Natural killer cell (primary cell): ENCODE measurements around the gene ACTR1A. TPM values are rescaled to one million over a fixed set of nuclear protein-coding genes. Genes with fewer than 3 reads are reported as not detected.
A peak's percentile ranks its signal among the peaks of the same experiment; 100 is the strongest.

ENCODE experiments used
- ATAC-seq, 3 donors: fragments of 150-1000 bp in 2 of 3; fragments of 200-7000 bp in 1 of 3; cut with Tn5 transposase; 1 replicate in 1 of 3; 2 replicates in 2 of 3; pipeline ENCODE4 v1.10.0; 2021; ENCODE audit warnings: mild to moderate bottlenecking in 2 of 3, moderate library complexity in 2 of 3
- DNase-seq, 2 donors: peaks; one replicate each; pipeline versions ENCODE4 v3.0.0 to v3.0.0-alpha.2; 2013 to 2021; ENCODE audit warnings: mixed read lengths in 1 of 2
- H3K27ac ChIP-seq: one replicate; pipeline ENCODE4 v1.5.1; 2013; ENCODE audit warnings: mild to moderate bottlenecking, low read length
- H3K27me3 ChIP-seq: one replicate; pipeline ENCODE4 v1.6.1; 2013; ENCODE audit warnings: low read length; ENCODE audit not compliant: control insufficient read depth, insufficient read depth
- H3K36me3 ChIP-seq: one replicate; pipeline ENCODE4 v1.6.1; 2013; ENCODE audit warnings: low read length; ENCODE audit not compliant: control insufficient read depth, insufficient read depth
- H3K4me1 ChIP-seq: one replicate; pipeline ENCODE4 v1.6.1; 2013; ENCODE audit warnings: low read length; ENCODE audit not compliant: control insufficient read depth, insufficient read depth
- H3K4me3 ChIP-seq: one replicate; pipeline ENCODE4 v1.5.1; 2013; ENCODE audit warnings: low read length
- H3K9me3 ChIP-seq: one replicate; pipeline ENCODE4 v1.6.1; 2013; ENCODE audit warnings: low read length; ENCODE audit not compliant: control insufficient read depth, insufficient read depth
- H3K27ac Mint-ChIP-seq, 2 donors: one replicate each; pipeline ENCODE4 v1.8.0; 2022; ENCODE audit warnings: mild to moderate bottlenecking in 2 of 2, mixed read lengths in 2 of 2, moderate library complexity in 1 of 2
- H3K27me3 Mint-ChIP-seq, 2 donors: one replicate each; pipeline ENCODE4 v1.8.0; 2022; ENCODE audit warnings: low read depth in 2 of 2, mixed read lengths in 2 of 2
- H3K36me3 Mint-ChIP-seq: one replicate; pipeline ENCODE4 v1.8.0; 2022; ENCODE audit warnings: mixed read lengths
- H3K4me1 Mint-ChIP-seq, 2 donors: one replicate each; pipeline ENCODE4 v1.8.0; 2022; ENCODE audit warnings: mixed read lengths in 2 of 2
- H3K4me3 Mint-ChIP-seq: one replicate; pipeline ENCODE4 v1.8.0; 2022; ENCODE audit warnings: mild to moderate bottlenecking, moderate library complexity, mixed read lengths
- H3K9me3 Mint-ChIP-seq, 2 donors: one replicate each; pipeline ENCODE4 v1.8.0; 2022; ENCODE audit warnings: mixed read lengths in 2 of 2
- WGBS: methylation state at CpG from one replicate; pipeline ENCODE4 v1.1.7; 2013; ENCODE audit warnings: missing lambda C conversion rate; ENCODE audit not compliant: insufficient coverage; 5-methylcytosine and 5-hydroxymethylcytosine counted together
- intact Hi-C: fragments of 100-400 bp; cut with micrococcal nuclease; formaldehyde crosslinking; loops from one replicate; pipeline ENCODE4 v1.14.2; 2022
- total RNA-seq, 4 donors: library from RNA; stranded (reverse); fragments of 120-200 nt in 1 of 4; gene quantifications; one replicate each; pipeline versions ENCODE4 v1.2.3 to v1.2.4, GENCODE V29; 2013 to 2022
- TF ChIP-seq, protein P1 (sequence below): fragments of 200-600 bp; IDR thresholded peaks from one replicate; pipeline ENCODE4 v1.8.0; 2022; ENCODE audit warnings: antibody characterized with exemption

The ACTR1A gene
- total RNA-seq, 3 donors from 2014 or later (not counting 1 experiment from before 2014, with no cell fraction given), result 101 to 129 (median 110) TPM

DNA sequence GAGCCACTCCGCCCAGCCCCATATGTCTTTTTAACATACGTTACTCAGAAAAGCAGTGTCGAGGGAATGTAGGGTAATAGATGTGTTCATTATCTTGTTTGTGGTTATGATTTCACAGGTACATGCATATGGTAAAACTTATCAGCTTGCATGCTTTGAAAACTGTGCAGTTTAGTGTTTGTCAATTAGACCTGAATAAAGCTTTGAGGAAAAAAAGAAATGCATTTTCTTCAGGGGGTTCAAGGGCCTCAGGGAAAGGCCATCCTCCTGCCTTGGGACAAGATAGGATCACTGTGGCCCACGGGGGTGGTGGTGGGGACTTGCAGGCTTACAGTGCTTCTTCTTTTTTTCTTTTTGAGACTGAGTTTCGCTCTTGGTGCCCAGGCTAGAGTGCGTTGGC, 35.2 kb downstream of the ACTR1A start:
- Histone ChIP-seq H3K4me1 (no peaks in the 10 kb centered on the region), H3K27me3 (no peaks in the 10 kb centered on the region), H3K36me3 (no peaks in the 10 kb centered on the region), H3K27ac (no peak overlapping the region), H3K9me3 (no peaks in the 10 kb centered on the region), H3K4me3 (no peak overlapping the region)
- no peak for ATAC-seq
- peaks cover 7 to 14% of the 10 kb centered on the region in 2 donors for H3K4me1 Mint-ChIP-seq
- intact Hi-C loops, result no loop called here
- no peak overlapping the region for H3K4me3 Mint-ChIP-seq
- H3K27me3 Mint-ChIP-seq, result peaks cover 0 to 2% of the 10 kb centered on the region in 2 donors
- no peak for DNase-seq
- 83% methylated on average over 6 of the region's 6 CpGs for WGBS
- TF ChIP-seq, protein P1, sequence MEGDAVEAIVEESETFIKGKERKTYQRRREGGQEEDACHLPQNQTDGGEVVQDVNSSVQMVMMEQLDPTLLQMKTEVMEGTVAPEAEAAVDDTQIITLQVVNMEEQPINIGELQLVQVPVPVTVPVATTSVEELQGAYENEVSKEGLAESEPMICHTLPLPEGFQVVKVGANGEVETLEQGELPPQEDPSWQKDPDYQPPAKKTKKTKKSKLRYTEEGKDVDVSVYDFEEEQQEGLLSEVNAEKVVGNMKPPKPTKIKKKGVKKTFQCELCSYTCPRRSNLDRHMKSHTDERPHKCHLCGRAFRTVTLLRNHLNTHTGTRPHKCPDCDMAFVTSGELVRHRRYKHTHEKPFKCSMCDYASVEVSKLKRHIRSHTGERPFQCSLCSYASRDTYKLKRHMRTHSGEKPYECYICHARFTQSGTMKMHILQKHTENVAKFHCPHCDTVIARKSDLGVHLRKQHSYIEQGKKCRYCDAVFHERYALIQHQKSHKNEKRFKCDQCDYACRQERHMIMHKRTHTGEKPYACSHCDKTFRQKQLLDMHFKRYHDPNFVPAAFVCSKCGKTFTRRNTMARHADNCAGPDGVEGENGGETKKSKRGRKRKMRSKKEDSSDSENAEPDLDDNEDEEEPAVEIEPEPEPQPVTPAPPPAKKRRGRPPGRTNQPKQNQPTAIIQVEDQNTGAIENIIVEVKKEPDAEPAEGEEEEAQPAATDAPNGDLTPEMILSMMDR, result no peak
- no peaks in the 10 kb centered on the region for H3K9me3 Mint-ChIP-seq
- H3K27ac Mint-ChIP-seq, result no peak overlapping the region
- H3K36me3 Mint-ChIP-seq, result no peaks in the 10 kb centered on the region

DNA sequence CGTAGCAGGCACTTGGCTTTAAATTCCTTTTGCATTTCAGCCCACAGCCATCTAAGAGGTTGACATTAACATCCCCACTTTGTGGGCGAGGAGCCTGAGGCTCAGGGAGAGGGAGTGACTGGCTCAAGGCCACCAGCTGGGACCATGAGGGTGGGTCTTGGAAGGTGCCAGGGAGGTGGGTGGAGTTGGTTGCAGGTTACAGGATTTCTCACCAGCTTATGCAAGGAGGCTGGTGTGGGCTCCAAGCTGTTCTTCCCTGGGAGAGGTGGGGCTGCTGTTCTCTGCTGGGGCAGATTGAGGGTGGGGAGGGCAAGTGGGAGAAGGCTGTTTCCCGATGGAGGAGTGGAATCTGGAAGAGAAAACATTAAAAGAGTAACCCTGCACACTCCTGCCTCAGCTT, 37.0 kb downstream of the ACTR1A start:
- DNase-seq (no peak), ATAC-seq (no peak)
- Mint-ChIP-seq H3K4me1 (peaks cover 21 to 32% of the 10 kb centered on the region in 2 donors), H3K4me3 (no peak overlapping the region), H3K27me3 (peaks cover 0 to 2% of the 10 kb centered on the region in 2 donors), H3K36me3 (no peaks in the 10 kb centered on the region), H3K9me3 (no peaks in the 10 kb centered on the region), H3K27ac (no peak overlapping the region)
- Histone ChIP-seq H3K27ac (no peak overlapping the region), H3K4me3 (no peak overlapping the region), H3K36me3 (no peaks in the 10 kb centered on the region), H3K9me3 (no peaks in the 10 kb centered on the region), H3K27me3 (no peaks in the 10 kb centered on the region), H3K4me1 (peaks cover 15% of the 10 kb centered on the region)
- intact Hi-C loops, result no loop called here
- TF ChIP-seq, protein P1, result no peak
- 88% methylated on average over 3 of the region's 3 CpGs for WGBS

DNA sequence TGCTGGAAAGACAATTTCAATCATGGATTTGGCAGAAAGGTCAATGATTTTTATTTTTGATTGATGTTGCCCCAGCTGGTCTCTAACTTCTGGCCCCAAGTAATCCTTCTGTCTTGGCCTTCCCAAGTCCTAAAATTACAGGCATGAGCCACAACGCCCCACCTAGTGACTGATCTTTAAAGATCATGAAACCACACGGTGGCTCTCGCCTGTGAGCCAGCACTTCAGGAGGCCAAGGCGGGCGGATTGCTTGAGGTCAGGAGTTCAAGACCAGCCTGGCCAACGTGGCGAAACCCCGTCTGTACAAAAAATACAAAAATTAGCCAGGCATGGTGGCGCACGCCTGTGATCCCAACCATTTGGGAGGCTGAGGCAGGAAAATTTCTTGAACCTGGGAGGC, 38.5 kb downstream of the ACTR1A start:
- Mint-ChIP-seq H3K9me3 (no peaks in the 10 kb centered on the region), H3K36me3 (no peaks in the 10 kb centered on the region), H3K27ac (no peak overlapping the region), H3K4me1 (peaks cover 22 to 27% of the 10 kb centered on the region in 2 donors), H3K27me3 (peaks cover 0 to 2% of the 10 kb centered on the region in 2 donors), H3K4me3 (no peak overlapping the region)
- H3K27ac ChIP-seq, result no peak overlapping the region
- 87% methylated on average over 10 of the region's 10 CpGs for WGBS
- H3K4me3 ChIP-seq, result no peak overlapping the region
- intact Hi-C loops, result loop anchor here (5.0 kb wide), 1 partner anchor 47 kb away; the partner anchor contains the start of gene PSD
- no peaks in the 10 kb centered on the region for H3K9me3 ChIP-seq
- peaks cover 15% of the 10 kb centered on the region for H3K4me1 ChIP-seq
- TF ChIP-seq, protein P1, result no peak
- DNase-seq (no peak), ATAC-seq (no peak)
- no peaks in the 10 kb centered on the region for H3K36me3 ChIP-seq
- no peaks in the 10 kb centered on the region for H3K27me3 ChIP-seq

DNA sequence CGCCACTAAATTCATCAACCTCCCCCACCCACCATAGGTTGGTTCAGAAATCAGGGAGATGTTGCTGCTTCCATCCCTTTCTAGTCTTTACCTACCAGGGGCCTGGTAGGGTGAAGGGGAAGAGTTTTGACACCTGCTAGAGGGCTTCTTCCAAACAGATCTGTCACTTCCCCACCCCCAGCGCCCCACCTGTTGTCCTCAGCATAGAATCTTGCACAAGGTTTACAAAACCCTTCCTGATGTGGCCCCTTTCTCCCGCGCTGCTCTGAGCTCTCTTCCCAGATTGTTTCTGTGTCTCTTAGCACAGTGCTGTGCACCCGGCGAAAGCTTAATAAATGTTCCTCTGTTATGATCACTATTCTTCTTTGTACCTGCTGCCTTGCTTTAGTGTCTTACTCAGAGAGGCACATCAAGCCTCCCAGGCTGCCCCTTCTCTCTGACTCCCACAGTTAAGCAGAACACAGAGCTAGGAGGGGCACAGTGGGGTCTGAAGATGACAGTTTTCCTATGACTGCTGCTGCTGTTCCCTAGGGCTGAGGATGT, 39.9 kb downstream of the ACTR1A start:
- Histone ChIP-seq H3K27me3 (no peaks in the 10 kb centered on the region), H3K27ac (no peak overlapping the region), H3K4me1 (peaks cover 15% of the 10 kb centered on the region), H3K4me3 (no peak overlapping the region), H3K9me3 (no peaks in the 10 kb centered on the region), H3K36me3 (no peaks in the 10 kb centered on the region)
- ATAC-seq (no peak), DNase-seq (no peak)
- Mint-ChIP-seq H3K27me3 (peaks cover 0 to 2% of the 10 kb centered on the region in 2 donors), H3K36me3 (no peaks in the 10 kb centered on the region), H3K27ac (peak overlapping the region; percentile 54 to 80), H3K4me1 (peaks cover 22 to 26% of the 10 kb centered on the region in 2 donors), H3K9me3 (no peaks in the 10 kb centered on the region), H3K4me3 (peak overlapping the region; percentile 98)
- intact Hi-C loops, result loop anchor here (5.0 kb wide), 1 partner anchor 45 kb away; the partner anchor contains the start of gene PSD
- TF ChIP-seq, protein P1, result no peak
- WGBS, result 79% methylated on average over 6 of the region's 6 CpGs
